A549 (cell line): ENCODE data around the gene TNFRSF11A. TPM values are rescaled to one million over a fixed set of nuclear protein-coding genes. Genes with fewer than 3 reads are reported as not detected.

Experiments
- ATAC-seq, 2 experiments: fragments of 200-7000 bp in 1 of 2; fragments of >200 bp in 1 of 2; cut with Nextera tagmentation in 1 of 2; cut with Tn5 transposase in 1 of 2; 3 replicates each; pipeline versions ENCODE4 v1.8.0 to v1.9.1; 2018 to 2020; ENCODE audit warnings: mild to moderate bottlenecking in 1 of 2, moderate library complexity in 1 of 2
- CTCF ChIA-PET: fragments of 300-600 bp; sonication (Branson Sonifier 250); formaldehyde crosslinking; extraction: SDS; loops from one replicate; lab custom pipeline; 2021; ENCODE audit warnings: antibody characterized with exemption, inconsistent platforms; lab: Yijun Ruan, JAX
- POLR2A ChIA-PET: fragments of 350-600 bp; formaldehyde crosslinking; extraction: SDS; loops from one replicate; lab custom pipeline; 2021; ENCODE audit warnings: antibody characterized with exemption, inconsistent platforms; lab: Yijun Ruan, JAX
- DNase-seq, 2 experiments: peaks; one replicate each; pipeline versions ENCODE4 v3.0.0 to v3.0.0-alpha.2; 2011 to 2016; ENCODE audit warnings: low read depth in 1 of 2, low spot score in 1 of 2
- FAIRE-seq: peaks from 2 replicates; lab custom pipeline; 2011; peaks lifted over from hg19 to GRCh38; lab: Jason Lieb, UNC
- H3K27ac ChIP-seq, 2 experiments: fragments of >200 bp; sonication (Bioruptor Twin); formaldehyde crosslinking; 3 replicates each; pipeline ENCODE4 v1.5.1; 2016 to 2017
- H3K4me1 ChIP-seq: fragments of >200 bp; sonication (Bioruptor Twin); formaldehyde crosslinking; 3 replicates; pipeline ENCODE4 v1.6.1; 2016
- H3K4me2 ChIP-seq: fragments of >200 bp; sonication (Bioruptor Twin); formaldehyde crosslinking; 3 replicates; pipeline ENCODE4 v1.6.1; 2016
- H3K4me3 ChIP-seq: fragments of >200 bp; sonication (Bioruptor Twin); formaldehyde crosslinking; 3 replicates; pipeline ENCODE4 v1.5.1; 2016
- H3K9me3 ChIP-seq: fragments of >200 bp; sonication (Bioruptor Twin); formaldehyde crosslinking; 3 replicates; pipeline ENCODE4 v1.6.1; 2016
- BHLHE40 ChIP-seq: IDR thresholded peaks from 2 replicates; pipeline ENCODE4 v1.6.1; 2012; ENCODE audit warnings: low read depth, low read length, inconsistent platforms
- CBX8 ChIP-seq: fragments of 200-600 bp; sonication (generic); IDR thresholded peaks from 2 replicates; pipeline ENCODE4 v1.6.1; 2016
- CEBPB ChIP-seq, 2 experiments: fragments of >200 bp in 1 of 2; sonication (Bioruptor Twin) in 1 of 2; formaldehyde crosslinking in 1 of 2; IDR thresholded peaks; 2 replicates each; pipeline ENCODE4 v1.6.1; 2012 to 2016
- CHD2 ChIP-seq: fragments of 150-350 bp; IDR thresholded peaks from 2 replicates; pipeline ENCODE4 v1.6.1; 2014; ENCODE audit warnings: low read length; ENCODE audit not compliant: partially characterized antibody
- CHD4 ChIP-seq: fragments of 200-600 bp; sonication (generic); IDR thresholded peaks from 2 replicates; pipeline ENCODE4 v1.6.1; 2016; ENCODE audit warnings: antibody characterized with exemption, mild to moderate bottlenecking, borderline replicate concordance
- EHF ChIP-seq: fragments of 250-450 bp; sonication (Bioruptor Pico); IDR thresholded peaks from 2 replicates; pipeline ENCODE4 v1.5.0; 2020; ENCODE audit warnings: mild to moderate bottlenecking
- ESRRA ChIP-seq: fragments of 150-350 bp; IDR thresholded peaks from 2 replicates; pipeline ENCODE4 v1.6.1; 2014; ENCODE audit warnings: mild to moderate bottlenecking, low read length, borderline replicate concordance
- GATA3 ChIP-seq: IDR thresholded peaks from 2 replicates; pipeline ENCODE4 v1.6.1; 2012; ENCODE audit warnings: borderline replicate concordance
- HOXB5 ChIP-seq: fragments of 250-450 bp; sonication (Bioruptor Pico); IDR thresholded peaks from 2 replicates; pipeline ENCODE4 v1.5.0; 2020; ENCODE audit warnings: mild to moderate bottlenecking, moderate library complexity
- JUN ChIP-seq, 2 experiments: fragments of >200 bp; sonication (Bioruptor Twin); formaldehyde crosslinking; IDR thresholded peaks; 2 replicates in 1 of 2; 3 replicates in 1 of 2; pipeline ENCODE4 v1.6.1; 2016 to 2017
- JUNB ChIP-seq: fragments of >200 bp; sonication (Bioruptor Twin); formaldehyde crosslinking; IDR thresholded peaks from 2 replicates; pipeline ENCODE4 v1.6.1; 2016
- MAZ ChIP-seq: fragments of 150-350 bp; IDR thresholded peaks from 2 replicates; pipeline ENCODE4 v1.6.1; 2014; ENCODE audit warnings: antibody characterized with exemption, low read depth, low read length, borderline replicate concordance
- MYC ChIP-seq: IDR thresholded peaks from 2 replicates; pipeline ENCODE4 v1.6.1; 2012; ENCODE audit warnings: mild to moderate bottlenecking, inconsistent platforms, low read length, improper control_type of control experiment, borderline replicate concordance
- NFE2L2 ChIP-seq: fragments of 150-350 bp; conservative IDR thresholded peaks from 2 replicates; pipeline ENCODE4 v1.6.1; 2014; ENCODE audit warnings: low read length
- PHF8 ChIP-seq: fragments of 200-600 bp; sonication (generic); IDR thresholded peaks from 2 replicates; pipeline ENCODE4 v1.6.1; 2016; ENCODE audit warnings: low read depth, mild to moderate bottlenecking, antibody characterized with exemption, moderate library complexity, borderline replicate concordance
- REST ChIP-seq: fragments of 200-600 bp; sonication (generic); IDR thresholded peaks from 2 replicates; pipeline ENCODE4 v1.6.1; 2016; ENCODE audit warnings: antibody characterized with exemption, mild to moderate bottlenecking, moderate library complexity
- RFX5 ChIP-seq: fragments of 450-650 bp; IDR thresholded peaks from 2 replicates; pipeline ENCODE4 v1.7.1; 2014; ENCODE audit warnings: antibody characterized with exemption, mild to moderate bottlenecking, moderate library complexity
- RNF2 ChIP-seq: fragments of 200-600 bp; sonication (generic); IDR thresholded peaks from 2 replicates; pipeline ENCODE4 v1.6.1; 2016; ENCODE audit warnings: low read depth, mild to moderate bottlenecking, antibody characterized with exemption, moderate library complexity, borderline replicate concordance
- SMC3 ChIP-seq: fragments of >200 bp; sonication (Bioruptor Twin); formaldehyde crosslinking; IDR thresholded peaks from 3 replicates; pipeline ENCODE4 v1.6.1; 2018; ENCODE audit warnings: inconsistent platforms
- ZNF302 ChIP-seq: fragments of 250-450 bp; sonication (Bioruptor Pico); IDR thresholded peaks from 2 replicates; pipeline ENCODE4 v1.9.0; 2021; ENCODE audit warnings: inconsistent platforms, mild to moderate bottlenecking, moderate library complexity
- ZSCAN20 ChIP-seq: fragments of 250-450 bp; sonication (Bioruptor Pico); IDR thresholded peaks from 2 replicates; pipeline ENCODE4 v1.8.0; 2022; ENCODE audit warnings: mild to moderate bottlenecking, moderate library complexity
- WGBS: methylation state at CpG from one replicate; pipeline ENCODE4 v1.1.6; 2017; ENCODE audit errors: missing lambda C conversion rate; 5-methylcytosine and 5-hydroxymethylcytosine counted together
- polyA plus RNA-seq, 4 experiments: library from polyadenylated mRNA; depleted of rRNA in 3 of 4; stranded (reverse); fragments of >200 nt; fragmentation: RNase III in 1 of 4; extraction: RNeasy Plus Mini Kit Qiagen cat#74134 plus additional on column Dnase treatment in 1 of 4; gene quantifications; 2 replicates in 3 of 4; 3 replicates in 1 of 4; pipeline ENCODE4 v1.2.3, GENCODE V29; 2011 to 2017
- TF ChIP-seq, protein P1 (sequence below): fragments of 250-450 bp; sonication (Bioruptor Pico); IDR thresholded peaks from 2 replicates; pipeline ENCODE4 v1.5.0; 2020; ENCODE audit warnings: low read depth, mild to moderate bottlenecking, moderate library complexity
- TF ChIP-seq, protein P2 (sequence below): fragments of 250-450 bp; sonication (Bioruptor Pico); IDR thresholded peaks from 2 replicates; pipeline ENCODE4 v1.5.0; 2021; ENCODE audit warnings: mild to moderate bottlenecking, moderate library complexity, borderline replicate concordance
- TF ChIP-seq, protein P3 (sequence below): IDR thresholded peaks from 2 replicates; pipeline ENCODE4 v1.6.1; 2012; ENCODE audit warnings: low read depth, borderline replicate concordance
- TF ChIP-seq, protein P4 (sequence below): fragments of >200 bp; sonication (Bioruptor Twin); formaldehyde crosslinking; IDR thresholded peaks from 3 replicates; pipeline ENCODE4 v1.5.1; 2016

TNFRSF11A gene
- polyA plus RNA-seq, 2 of the 4 experiments (the other 2 are of a cell fraction) = 1.9 to 4.0 TPM

DNA sequence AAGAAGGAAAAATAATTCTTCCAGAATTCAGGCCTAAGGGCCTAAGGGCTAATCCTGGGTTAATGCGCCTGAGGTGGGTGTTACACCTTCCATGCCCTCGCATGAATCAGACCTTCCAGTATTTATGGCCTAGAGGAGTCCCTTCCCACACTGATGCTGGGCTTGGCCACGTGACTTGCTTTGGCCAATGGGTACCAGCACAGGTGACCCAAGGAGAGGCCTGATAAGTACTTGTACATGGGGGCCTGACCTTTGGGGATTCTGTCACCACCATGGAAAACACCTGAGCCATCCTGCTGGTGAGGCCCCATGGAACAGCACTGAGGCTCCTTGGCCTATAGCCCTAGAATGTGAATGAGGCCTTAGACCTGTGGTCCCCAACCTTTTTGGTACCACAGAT lies 79.8 kb downstream of the TNFRSF11A start:
- ATAC-seq = no peak
- DNase-seq = no peak
- CTCF ChIA-PET = interaction anchor here (0.6 to 1.1 kb wide), 2 partner anchors 19 to 21 kb away, joined by 3 to 4 read pairs; no protein-coding TSS in a partner anchor
- H3K4me3 ChIP-seq = no peak overlapping the region
- TF ChIP-seq JUN (IDR thresholded peaks at IDR 0.05) (no peak), JUNB (no peak)
- no peak overlapping the region for H3K4me2 ChIP-seq
- no peaks in the 10 kb centered on the region for H3K9me3 ChIP-seq
- FAIRE-seq = no peak
- 84% methylated on average over 3 of the region's 3 CpGs for WGBS
- POLR2A ChIA-PET = no interaction called here
- no peak overlapping the region for H3K27ac ChIP-seq
- peaks cover 6% of the 10 kb centered on the region; the same call in 1 of the 3 replicates for H3K4me1 ChIP-seq

DNA sequence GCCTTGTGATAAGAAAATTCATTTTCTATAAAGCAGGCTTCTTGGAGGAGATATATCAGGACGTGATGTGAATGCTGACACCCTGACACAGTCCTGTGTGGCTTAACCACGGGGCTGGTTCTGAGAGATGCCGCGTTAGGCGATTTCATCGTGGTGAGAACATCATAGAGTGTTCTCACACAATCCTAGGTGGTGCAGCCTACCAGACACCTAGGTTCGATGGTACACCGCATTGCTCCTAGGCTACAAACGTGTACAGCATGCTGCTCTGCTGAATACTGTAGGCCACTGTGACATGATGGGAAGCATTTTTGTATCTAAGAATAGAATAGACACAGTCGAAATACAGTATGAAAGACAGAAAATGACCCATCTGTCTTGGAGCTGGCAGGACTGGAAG lies 82.5 kb downstream of the TNFRSF11A start:
- Histone ChIP-seq H3K4me2 (no peak overlapping the region), H3K27ac (no peak overlapping the region), H3K4me3 (no peak overlapping the region), H3K4me1 (no peaks in the 10 kb centered on the region), H3K9me3 (no peaks in the 10 kb centered on the region)
- ChIA-PET CTCF (interaction anchor here (0.6 to 1.5 kb wide), 4 partner anchors 18 to 82 kb away, joined by 3 read pairs; partner anchors contain the start of gene TNFRSF11A), POLR2A (no interaction called here)
- ATAC-seq (no peak), DNase-seq (no peak), FAIRE-seq (no peak)
- 70% methylated on average over 10 of the region's 10 CpGs for WGBS
- no peak for TF ChIP-seq CHD4
- no peak for TF ChIP-seq CHD2
- TF ChIP-seq CEBPB (IDR thresholded peaks at IDR 0.05) = no peak
- TF ChIP-seq, protein P1, sequence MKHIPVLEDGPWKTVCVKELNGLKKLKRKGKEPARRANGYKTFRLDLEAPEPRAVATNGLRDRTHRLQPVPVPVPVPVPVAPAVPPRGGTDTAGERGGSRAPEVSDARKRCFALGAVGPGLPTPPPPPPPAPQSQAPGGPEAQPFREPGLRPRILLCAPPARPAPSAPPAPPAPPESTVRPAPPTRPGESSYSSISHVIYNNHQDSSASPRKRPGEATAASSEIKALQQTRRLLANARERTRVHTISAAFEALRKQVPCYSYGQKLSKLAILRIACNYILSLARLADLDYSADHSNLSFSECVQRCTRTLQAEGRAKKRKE (CRISPR knock-in tag) = no peak
- no peak for TF ChIP-seq MYC
- no peak for TF ChIP-seq MAZ
- TF ChIP-seq GATA3 = no peak

DNA sequence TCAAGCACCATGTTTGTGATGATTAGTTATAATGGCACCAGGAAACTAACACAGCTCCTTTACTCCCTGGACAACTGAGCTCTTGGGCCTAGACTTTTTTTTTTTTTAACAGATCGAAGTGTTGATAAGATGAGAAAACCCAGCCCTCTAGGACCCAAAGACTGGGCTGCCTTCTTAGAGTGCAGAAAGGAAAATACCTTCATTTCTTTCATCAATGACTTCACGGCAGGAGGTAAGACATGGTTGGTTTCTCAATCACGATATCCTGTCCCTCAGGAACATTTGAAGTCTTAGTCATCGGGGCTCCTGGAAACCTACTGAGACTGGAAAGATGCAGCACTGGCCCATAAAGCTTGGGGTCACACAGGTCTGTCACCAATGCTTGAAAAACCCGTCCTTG lies 84.7 kb downstream of the TNFRSF11A start:
- 51% methylated on average over 5 of the region's 5 CpGs for WGBS
- no peak for FAIRE-seq
- Histone ChIP-seq H3K4me3 (no peak overlapping the region), H3K4me2 (no peak overlapping the region), H3K4me1 (no peaks in the 10 kb centered on the region), H3K27ac (no peak overlapping the region), H3K9me3 (no peaks in the 10 kb centered on the region)
- no peak for TF ChIP-seq CBX8
- TF ChIP-seq, protein P2, sequence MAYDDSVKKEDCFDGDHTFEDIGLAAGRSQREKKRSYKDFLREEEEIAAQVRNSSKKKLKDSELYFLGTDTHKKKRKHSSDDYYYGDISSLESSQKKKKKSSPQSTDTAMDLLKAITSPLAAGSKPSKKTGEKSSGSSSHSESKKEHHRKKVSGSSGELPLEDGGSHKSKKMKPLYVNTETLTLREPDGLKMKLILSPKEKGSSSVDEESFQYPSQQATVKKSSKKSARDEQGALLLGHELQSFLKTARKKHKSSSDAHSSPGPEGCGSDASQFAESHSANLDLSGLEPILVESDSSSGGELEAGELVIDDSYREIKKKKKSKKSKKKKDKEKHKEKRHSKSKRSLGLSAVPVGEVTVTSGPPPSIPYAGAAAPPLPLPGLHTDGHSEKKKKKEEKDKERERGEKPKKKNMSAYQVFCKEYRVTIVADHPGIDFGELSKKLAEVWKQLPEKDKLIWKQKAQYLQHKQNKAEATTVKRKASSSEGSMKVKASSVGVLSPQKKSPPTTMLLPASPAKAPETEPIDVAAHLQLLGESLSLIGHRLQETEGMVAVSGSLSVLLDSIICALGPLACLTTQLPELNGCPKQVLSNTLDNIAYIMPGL = no peak
- TF ChIP-seq NFE2L2 = no peak
- TF ChIP-seq RNF2 = no peak
- TF ChIP-seq ZNF302 (CRISPR knock-in tag) = no peak
- TF ChIP-seq, protein P3, sequence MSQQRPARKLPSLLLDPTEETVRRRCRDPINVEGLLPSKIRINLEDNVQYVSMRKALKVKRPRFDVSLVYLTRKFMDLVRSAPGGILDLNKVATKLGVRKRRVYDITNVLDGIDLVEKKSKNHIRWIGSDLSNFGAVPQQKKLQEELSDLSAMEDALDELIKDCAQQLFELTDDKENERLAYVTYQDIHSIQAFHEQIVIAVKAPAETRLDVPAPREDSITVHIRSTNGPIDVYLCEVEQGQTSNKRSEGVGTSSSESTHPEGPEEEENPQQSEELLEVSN = no peak
- no peak for TF ChIP-seq PHF8
- TF ChIP-seq ZSCAN20 = no peak
- no peak for TF ChIP-seq JUN (IDR thresholded peaks at IDR 0.05)
- TF ChIP-seq, protein P4, sequence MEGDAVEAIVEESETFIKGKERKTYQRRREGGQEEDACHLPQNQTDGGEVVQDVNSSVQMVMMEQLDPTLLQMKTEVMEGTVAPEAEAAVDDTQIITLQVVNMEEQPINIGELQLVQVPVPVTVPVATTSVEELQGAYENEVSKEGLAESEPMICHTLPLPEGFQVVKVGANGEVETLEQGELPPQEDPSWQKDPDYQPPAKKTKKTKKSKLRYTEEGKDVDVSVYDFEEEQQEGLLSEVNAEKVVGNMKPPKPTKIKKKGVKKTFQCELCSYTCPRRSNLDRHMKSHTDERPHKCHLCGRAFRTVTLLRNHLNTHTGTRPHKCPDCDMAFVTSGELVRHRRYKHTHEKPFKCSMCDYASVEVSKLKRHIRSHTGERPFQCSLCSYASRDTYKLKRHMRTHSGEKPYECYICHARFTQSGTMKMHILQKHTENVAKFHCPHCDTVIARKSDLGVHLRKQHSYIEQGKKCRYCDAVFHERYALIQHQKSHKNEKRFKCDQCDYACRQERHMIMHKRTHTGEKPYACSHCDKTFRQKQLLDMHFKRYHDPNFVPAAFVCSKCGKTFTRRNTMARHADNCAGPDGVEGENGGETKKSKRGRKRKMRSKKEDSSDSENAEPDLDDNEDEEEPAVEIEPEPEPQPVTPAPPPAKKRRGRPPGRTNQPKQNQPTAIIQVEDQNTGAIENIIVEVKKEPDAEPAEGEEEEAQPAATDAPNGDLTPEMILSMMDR = no peak
- TF ChIP-seq REST = no peak
- TF ChIP-seq ESRRA = no peak
- no peak for TF ChIP-seq SMC3
- TF ChIP-seq EHF (CRISPR knock-in tag) = no peak
- TF ChIP-seq BHLHE40 = no peak
- TF ChIP-seq HOXB5 = no peak
- TF ChIP-seq RFX5 = no peak
- ChIA-PET POLR2A (no interaction called here), CTCF (interaction anchor here (0.6 kb wide), 1 partner anchor 106 kb away, joined by 4 read pairs; no protein-coding TSS in a partner anchor)
- DNase-seq = no peak
- no peak for ATAC-seq
